HG03095 (cell line): Measurements from ENCODE around the gene ADH1C.
"Not testable (repeated sequence)": the region's sequence is repeated elsewhere in the genome, so short reads cannot be mapped to it uniquely, and the experiment has no call there.

Experiments
- ATAC-seq: cut with Tn5 transposase; IDR thresholded peaks from one replicate; pipeline ENCODE4 v1.9.1; 2021; ENCODE audit warnings: moderate library complexity; ENCODE audit not compliant: unreplicated experiment

ADH1C gene

DNA sequence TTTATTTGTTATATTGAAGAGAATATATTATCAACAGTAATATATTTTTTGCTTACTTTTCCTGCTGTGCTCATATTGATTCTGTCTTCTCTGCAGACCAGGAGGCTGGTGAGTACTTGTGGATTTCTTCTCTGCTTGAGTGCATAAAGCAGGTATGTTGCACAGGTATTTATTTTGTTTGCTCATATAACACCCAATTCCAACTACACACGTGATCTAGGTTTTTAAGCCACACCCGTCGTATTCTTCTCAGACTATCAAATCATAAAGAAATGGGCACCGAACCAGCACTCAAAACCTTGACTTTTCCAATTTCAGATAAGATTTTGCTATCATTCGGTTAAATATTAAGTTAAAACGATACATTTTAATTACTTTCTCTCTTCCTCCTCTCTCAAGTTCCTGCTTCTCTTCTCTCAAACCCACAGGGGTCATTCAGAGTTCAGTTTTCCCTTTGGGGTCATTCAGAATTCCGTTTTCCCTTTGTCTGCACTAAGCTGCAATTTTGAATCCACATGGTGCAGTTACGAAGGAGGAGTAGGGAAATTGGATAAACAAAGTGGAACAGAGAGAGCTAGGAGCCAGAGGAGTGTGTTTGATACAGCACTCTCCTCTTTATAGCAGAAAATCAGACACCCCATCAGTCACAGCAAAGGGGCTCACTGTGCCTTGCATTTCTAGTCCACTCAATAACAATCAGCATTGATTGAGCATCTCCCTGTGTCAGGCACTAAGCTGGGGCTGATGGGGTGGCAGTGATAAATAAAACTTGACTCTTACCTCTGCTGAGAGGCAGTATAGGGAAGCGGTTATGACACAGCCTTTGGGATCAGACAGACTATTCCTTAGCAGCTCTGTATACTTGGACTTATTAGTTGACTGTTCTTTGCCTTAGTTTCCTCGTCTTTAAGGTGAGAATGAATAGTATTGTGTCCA lies at the start of gene ADH1C:
TSS of gene ADH1C (minus strand) at position 145 of the 936 bp plus-strand sequence. CDS start at position 74, 71 bp downstream.
- no peak for ATAC-seq

DNA sequence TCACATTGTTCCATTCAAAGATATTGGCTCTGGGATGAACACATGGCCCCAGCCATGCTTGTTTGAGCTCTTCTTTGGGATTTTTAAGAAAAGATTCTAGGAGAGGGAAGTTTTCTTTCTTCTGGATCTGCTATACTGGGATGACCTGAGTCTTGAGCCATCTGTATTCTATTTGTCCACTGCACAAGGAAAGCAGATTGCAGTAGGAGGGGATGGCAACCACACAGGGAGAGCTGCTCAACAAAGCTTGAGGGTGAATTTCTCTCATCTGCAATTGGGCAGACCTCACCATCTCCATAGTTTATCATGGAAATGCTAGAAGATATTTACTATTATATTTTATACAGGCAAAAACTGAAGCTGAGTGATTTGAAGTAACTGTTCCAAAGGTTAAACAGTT lies 48.3 kb upstream of the ADH1C start:
- ATAC-seq = no peak

DNA sequence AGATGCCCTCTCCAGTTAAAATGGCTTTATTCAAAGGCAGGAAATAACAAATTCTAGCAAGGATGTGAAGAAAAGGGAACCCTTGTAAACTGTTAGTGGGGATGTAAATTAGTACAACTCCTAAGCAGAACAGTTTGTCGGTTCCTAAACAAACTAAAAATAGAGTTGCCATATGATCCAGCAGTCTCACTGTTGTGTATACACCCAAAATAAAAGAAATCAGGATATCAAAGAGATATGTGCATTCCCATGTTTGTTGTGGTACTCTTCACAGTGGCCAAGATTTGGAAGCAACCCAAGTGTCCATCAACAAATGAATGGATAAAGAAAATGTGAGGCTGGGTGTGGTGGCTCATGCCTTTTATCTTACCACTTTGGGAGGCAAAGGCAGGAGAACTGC lies 46.5 kb upstream of the ADH1C start:
- no peak for ATAC-seq

DNA sequence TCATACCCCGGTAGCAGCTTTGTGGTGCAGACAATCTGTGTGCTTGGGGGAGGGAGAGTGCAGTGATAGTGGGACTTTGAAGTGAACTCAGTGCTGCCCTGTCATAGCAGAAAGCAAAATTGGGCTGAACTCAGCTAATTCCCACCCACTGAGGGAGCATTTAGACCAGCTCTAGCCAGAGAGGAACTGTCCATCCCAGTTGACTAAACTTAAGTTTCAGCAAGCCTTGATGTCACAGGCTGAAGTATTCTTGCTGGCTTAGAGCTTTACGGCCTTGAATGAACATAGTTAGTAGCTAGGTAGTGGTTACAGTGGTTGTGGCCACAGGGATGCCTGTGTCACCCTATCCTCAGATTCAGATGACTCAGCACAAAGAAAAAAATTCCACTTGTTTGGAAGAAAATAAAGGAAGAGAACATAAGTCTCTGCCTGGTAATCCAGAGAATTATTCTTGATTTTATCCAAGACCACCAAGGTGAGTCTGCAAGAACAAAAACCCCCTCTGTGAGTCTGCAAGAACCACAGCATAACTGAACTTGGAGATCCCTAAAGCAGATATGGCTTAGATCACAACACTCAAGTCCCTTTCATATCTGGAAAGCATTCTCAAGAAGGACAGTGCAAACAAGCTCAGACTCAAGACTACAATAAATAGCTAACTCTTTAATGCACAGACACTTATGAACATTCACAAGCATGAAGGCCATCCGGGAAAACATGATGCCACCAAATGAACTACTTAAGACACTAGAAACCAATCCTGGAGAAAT lies 43.2 kb upstream of the ADH1C start:
- no peak for ATAC-seq

DNA sequence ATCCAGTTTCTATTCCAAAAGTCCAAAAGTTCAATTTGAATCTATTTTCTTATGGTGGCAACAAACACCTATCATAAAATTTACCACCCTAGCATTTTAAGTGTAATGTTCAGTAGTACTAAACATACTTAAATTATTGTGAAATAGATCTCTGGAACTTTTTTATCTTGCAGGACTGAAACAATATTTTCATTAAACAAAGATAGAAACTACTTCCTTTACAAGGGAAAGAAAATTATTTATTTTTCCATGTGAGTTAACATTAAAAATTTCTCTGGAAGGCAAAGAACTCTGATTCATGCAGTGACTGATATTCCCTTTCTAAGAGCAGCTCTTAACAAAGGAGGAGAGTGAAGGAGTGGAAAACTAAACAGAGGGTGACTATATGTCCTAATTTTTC lies 42.4 kb upstream of the ADH1C start:
- ATAC-seq = no peak

DNA sequence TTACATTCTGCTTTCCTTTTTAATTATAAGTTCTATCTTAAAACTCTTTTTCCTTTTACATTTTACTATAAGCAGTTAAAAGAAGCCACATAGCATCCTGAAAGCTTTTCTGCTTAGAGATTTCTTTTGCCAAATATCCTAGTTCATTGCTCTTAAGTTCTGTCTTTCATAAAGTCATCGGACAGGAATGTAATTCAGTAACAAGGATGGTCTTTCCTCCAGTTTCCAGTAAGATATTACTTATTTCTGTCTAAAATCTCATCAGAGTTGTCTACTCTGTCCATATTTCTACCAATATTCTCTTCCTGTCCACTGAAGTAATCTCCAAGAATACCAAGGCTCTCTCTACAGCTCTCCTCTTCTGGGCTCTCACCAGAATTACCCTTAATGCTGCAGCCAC lies 37.5 kb upstream of the ADH1C start:
- ATAC-seq = no peak

DNA sequence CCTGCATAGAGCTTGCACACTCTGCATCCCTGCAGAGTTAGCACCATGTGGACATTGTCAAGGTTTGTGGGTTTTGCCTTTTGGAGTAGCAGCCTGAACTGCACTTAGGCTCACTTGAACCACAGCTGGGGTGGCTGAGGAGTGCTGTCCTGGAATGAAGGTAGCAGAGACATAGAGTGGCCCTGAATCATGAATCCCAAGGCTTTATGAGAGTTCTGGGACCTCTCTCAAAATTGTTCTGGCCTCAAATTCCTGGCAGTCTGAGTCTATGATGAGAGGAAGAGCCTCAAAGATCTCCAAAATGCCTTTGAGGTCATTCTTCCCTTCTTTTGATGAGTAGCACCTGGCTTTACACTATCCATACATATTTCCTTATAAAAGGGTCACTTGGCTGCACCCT lies 37.1 kb upstream of the ADH1C start:
- ATAC-seq = no peak

DNA sequence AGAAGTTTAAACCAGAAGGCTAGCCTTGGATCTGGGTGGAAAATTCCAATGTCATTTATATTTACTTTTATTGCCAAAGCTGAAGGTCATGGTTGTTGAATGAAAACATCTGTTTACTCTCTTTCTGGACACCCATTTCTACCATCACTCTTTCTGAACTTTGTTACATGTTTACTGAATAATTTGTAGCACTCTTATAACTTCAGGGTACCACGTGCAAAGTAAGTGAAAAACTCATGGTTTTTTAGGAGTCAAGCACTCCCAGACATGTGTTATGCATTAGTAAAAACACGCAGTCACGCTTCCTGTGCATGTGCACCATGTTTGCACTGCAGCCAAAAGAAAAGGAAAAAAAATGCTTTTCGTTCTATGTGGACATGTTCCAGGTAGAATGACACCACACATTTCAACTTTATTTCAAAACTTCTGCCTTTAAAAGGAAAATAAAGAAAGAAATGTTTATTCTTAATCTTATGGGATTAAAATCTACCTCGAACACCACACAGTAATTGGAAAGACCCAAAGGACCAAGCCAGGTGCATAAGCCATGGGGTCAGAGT lies 31.4 kb upstream of the ADH1C start:
- ATAC-seq = no peak

DNA sequence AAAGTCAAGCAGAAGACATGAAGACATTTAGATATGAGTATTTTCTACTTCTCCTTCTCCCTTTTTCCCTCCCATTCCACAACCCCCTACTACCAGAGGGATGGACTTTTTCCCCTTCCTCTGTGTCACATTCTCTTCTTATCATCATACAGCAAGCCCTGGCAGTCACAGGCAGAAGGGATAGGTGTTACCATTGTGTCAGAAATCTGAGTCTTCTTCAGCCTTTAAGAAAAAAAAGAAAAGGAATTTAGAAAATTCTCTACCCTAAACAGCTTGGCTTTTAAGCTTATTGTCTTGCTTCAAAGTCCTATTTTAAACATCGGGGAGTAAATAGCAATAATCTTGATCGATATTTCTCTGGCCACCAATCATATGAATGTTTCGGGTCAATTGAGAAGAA lies 30.9 kb upstream of the ADH1C start:
- ATAC-seq = no peak

DNA sequence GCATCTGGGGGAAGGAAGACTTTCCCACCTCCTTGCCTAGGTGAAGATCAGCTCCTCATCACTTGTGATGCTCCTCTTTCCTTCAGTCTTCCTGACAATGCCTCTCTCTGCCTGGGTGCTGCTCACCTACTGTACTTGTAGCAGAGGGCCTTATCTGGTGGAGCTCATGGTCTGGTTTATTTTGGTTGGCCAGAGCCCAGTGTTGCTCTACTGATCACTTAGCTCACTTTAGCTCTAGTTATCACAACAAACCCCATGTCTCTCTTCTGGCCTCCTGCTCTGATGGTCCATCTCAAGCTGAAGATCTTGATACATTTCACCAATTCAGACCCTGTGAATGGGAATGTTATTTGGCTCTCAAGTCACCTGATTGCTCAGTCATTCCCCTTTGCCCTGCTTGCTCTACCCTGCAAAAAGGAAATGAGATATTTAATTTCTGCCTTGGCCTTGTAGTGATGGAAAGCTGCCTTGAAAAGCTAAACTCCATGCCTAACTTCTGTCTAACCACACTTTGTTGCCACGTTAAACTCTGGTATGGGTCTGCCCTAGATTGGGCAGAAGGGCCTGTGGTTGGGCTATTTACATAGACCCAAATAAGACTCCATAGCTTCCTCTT lies 30.3 kb upstream of the ADH1C start:
- no peak for ATAC-seq

DNA sequence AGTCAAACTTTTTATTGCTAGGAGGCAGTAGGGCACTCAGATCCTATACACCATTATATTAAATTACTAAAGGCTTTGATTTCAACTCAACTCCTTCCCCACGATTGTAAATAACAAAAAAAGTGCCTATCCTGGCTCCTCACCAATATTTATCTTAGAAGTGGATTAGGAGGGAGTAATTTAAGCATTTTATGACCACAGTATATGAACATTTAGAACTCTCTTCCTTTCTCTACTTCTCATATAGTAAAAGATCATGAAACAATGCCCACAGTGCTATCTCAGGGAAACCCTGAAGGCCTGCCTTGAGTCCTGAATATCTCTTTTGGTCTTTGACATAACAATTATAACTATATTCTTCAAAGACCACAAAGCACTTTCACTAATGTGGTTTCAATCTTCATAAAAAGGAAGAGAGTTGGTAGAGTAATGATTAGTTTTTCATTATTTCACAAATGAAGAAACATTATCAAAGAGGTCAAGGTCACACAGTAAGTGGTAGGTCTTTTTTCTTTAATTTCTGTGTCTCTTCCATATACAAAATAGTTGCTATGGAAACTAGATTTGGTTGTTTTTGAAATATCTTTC lies 29.1 kb upstream of the ADH1C start:
- ATAC-seq = no peak

DNA sequence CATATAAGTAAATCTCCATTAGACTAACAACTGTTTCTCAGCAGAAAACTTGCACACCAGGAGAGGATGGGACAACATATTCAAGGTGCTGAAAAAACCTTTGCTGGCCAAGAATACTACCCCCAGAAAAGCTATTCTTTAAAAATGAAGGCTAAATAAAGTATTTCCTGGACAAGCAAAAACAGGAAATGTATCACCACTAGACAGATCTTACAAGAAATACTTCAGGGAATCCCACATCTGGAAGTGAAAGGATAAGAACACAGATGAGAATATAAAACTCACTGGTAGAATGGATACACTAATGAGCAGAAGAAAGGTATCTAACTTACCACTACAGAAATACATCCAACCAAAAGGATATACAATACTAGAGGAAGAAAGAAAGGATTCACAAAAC lies 27.0 kb upstream of the ADH1C start:
- ATAC-seq = no peak

DNA sequence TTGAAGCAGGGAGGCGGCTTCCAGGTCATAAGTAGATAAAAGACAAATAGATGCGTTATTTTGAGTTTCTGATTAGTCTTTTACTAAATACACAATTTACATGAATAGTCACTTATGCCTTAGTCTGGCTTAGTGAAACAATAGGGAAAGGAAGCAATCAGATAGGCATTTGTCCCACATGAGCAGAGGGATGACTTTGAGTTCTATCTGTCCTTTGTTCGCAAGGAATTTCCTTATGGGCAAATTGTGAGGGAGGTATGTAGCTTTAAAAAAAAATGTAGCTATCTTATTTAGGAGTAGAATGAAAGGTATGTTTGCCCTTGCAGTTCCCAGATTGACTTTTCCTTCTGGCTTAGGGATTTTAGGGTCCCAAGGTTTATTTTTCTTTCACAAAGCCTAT lies 26.3 kb upstream of the ADH1C start:
- no peak for ATAC-seq

DNA sequence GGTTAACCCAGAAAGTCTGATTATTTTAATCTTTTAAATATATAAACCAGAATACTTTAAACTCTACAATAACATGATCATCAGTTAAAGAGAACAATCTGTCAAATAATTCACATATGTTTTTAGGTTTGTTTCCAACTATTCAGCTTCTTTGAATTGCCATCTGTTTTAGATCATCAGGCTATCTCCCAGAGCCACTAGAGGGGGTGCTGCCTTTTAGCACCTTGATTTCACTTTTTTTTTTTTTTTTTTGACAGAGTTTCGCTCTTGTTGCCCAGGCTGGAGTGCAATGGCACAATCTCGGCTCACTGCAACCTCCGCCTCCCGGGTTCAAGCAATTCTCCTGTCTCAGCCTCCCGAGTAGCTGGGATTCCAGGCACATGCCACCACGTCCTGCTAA lies 24.8 kb upstream of the ADH1C start:
- not testable (repeated sequence) for ATAC-seq

DNA sequence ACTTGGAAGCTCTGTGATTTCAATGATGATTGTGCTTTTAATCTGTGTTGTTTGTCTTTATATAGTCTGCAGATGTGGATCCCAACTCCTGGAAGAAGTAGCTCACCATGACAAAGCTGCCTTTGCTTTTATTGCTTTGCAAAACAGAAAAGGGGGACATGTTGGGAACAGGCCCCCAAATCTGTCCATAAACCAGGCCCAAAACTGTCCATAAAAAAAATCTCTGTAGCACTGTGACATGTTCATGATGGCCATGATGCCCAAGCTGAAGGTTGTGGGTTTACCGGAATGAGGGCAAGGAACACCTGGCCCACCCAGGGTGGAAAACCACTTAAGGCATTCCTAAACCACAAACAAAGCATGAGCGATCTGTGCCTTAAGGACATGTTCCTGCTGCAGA lies 19.9 kb upstream of the ADH1C start:
- not testable (repeated sequence) for ATAC-seq

DNA sequence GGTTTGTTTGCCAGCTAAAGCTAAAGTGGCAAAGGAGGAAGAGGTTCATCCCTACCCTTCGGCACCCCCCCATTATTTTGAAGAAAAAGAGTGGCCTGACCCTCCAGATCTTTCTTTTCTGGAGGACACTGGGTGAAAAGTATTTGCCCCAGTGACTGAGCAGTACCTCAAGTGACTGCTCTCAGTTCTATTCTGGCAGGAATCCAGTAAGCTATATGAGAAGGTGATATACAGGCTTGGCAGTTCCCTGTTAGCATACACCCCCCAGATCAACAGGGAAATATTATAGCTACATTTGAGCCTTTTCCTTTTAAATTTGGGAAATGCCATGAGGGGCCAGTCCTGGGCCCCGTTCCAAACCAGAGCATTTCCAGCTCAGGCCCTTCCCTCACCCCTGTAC lies 15.3 kb upstream of the ADH1C start:
- ATAC-seq = not testable (repeated sequence)

DNA sequence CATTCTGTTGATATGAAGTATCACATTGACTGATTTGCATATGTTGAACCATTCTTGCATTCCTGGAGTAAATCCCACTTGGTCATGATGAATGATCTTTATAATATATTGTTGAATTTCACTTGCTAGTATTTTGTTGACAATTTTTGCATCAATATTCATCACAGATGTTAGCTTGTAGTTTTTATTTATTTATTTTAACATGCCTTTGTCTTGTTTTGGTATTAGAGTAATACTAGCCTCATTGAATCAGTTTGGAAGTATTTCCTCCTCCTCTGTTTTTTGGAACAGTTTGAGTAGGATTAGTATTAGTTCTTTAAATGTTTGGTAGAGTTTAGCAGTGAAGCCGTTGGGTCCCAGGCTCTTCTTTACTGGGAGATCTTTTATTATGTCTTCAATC lies 13.9 kb upstream of the ADH1C start:
- ATAC-seq = no peak

DNA sequence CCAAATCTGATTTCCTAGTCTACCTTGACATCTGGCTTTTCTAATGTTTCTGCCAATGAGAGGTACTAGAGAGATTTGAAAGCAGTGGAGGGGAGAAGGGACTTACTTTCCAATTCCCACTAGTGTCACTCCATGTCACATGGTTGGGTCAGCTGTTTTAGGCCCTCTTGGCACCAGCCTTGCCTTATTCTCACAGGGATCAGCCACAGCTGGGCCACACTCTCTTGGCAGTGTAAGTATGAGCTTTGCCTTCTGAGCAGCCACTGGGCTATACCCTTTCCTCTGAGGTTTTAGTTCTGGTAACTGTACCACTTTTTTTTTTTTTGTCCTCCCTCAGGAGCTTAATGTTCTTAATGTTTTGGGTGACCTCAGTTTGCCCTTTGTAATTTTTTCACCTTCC lies 10.2 kb upstream of the ADH1C start:
- ATAC-seq = no peak

DNA sequence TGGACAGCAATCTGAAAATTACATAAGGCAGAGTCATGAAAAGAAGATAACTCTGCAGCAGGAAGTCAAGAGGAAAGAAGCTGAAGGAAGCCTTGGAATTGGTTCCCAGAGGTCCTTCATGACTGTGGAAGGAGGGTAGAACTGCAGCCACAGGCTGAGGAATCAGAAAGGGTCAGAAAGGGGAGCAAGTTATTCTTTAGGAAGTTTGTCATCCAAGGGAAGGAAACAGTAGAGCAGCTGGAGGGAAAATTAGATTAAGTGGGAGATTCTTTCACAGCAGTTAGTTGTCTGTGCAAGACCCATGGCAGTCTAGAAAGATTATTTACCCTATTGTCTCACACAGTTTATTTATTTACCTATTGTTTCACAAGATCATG lies 9.3 kb upstream of the ADH1C start:
- ATAC-seq = no peak

DNA sequence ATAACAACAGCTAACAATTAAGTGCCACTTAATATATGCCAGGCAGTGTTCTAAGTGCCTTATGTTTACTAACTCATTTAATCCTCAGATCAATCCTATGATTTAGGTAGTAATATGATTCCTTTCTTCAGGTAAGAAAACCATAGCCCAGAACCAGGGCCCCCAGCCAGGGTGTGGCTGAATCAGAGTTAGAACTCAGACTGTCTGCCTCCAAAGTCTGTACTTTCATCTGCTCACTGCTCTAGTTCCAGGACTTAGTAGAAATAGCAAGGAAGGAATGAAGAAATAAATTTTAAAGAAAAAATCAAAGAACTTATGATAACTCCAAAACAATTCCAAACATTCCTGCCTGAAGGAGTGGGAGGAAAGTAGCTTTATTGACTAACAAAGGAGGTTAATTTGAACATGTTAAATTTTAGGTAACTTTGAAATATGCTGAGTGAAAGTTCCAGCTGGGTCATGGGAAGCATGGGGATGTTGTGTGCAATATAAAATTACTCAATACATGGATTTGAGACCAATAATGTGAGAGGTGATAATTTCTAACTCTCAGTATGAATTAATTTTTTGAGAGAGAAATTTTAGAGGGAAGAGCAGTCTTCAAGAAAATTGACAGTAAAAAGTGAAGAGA lies 8.8 kb upstream of the ADH1C start:
- no peak for ATAC-seq
